IMR-90 (cell line): ENCODE data around the gene MYL11. TPM values are rescaled to one million over a fixed set of nuclear protein-coding genes. Genes with fewer than 3 reads are reported as not detected.
A peak's percentile ranks its signal among the peaks of the same experiment; 100 is the strongest.
"Not testable (repeated sequence)": the region's sequence is repeated elsewhere in the genome, so short reads cannot be mapped to it uniquely, and the experiment has no call there.

ENCODE experiments used
- ATAC-seq: fragments of 200-7000 bp; cut with Tn5 transposase; 2 replicates; pipeline ENCODE4 v1.9.1; 2020; ENCODE audit warnings: low read depth, mild to moderate bottlenecking, moderate library complexity
- BruUV-seq: library from RNA; stranded (reverse); fragments of 400-500 nt; replicated peaks from 2 replicates; lab custom pipeline; 2021; lab: Mats Ljungman, UMichigan
- CTCF ChIA-PET: fragments of 300-600 bp; formaldehyde crosslinking; extraction: SDS; loops from one replicate; lab custom pipeline; 2021; ENCODE audit warnings: antibody characterized with exemption; lab: Yijun Ruan, JAX
- POLR2A ChIA-PET: fragments of 300-600 bp; sonication (Branson Sonifier 250); formaldehyde crosslinking; loops from one replicate; lab custom pipeline; 2022; ENCODE audit warnings: antibody characterized with exemption; ENCODE audit not compliant: unreplicated experiment; lab: Charles Lee
- DNase-seq: peaks from one replicate; pipeline ENCODE4 v3.0.0; 2013
- H2AFZ ChIP-seq: replicated peaks from 2 replicates; pipeline ENCODE3; 2013; ENCODE audit warnings: low read length, mild to moderate bottlenecking; ENCODE audit not compliant: poor library complexity
- H2AK5ac ChIP-seq: 2 replicates; pipeline ENCODE4 v1.6.1; 2013; ENCODE audit warnings: low read depth, low read length, inconsistent platforms
- H2AK9ac ChIP-seq: replicated peaks from 2 replicates; pipeline ENCODE3; 2013; ENCODE audit warnings: mild to moderate bottlenecking, low read depth, low read length, moderate library complexity; ENCODE audit not compliant: poor library complexity
- H2BK120ac ChIP-seq: 2 replicates; pipeline ENCODE4 v1.6.1; 2013; ENCODE audit warnings: low read depth, low read length, inconsistent platforms
- H2BK15ac ChIP-seq: 3 replicates; pipeline ENCODE4 v1.6.1; 2013; ENCODE audit warnings: low read depth, low read length, inconsistent platforms
- H2BK20ac ChIP-seq: 2 replicates; pipeline ENCODE4 v1.6.1; 2013; ENCODE audit warnings: low read depth, mild to moderate bottlenecking, inconsistent platforms, low read length, moderate library complexity
- H2BK5ac ChIP-seq: 2 replicates; pipeline ENCODE4 v1.6.1; 2013; ENCODE audit warnings: mild to moderate bottlenecking, low read depth, low read length, inconsistent platforms; ENCODE audit not compliant: poor library complexity, severe bottlenecking
- H3K14ac ChIP-seq: replicated peaks from 2 replicates; pipeline ENCODE4 v1.6.1; 2013; ENCODE audit warnings: low read depth, low read length, inconsistent platforms
- H3K18ac ChIP-seq: 2 replicates; pipeline ENCODE4 v1.6.1; 2013; ENCODE audit warnings: low read depth, low read length, control low read depth
- H3K23ac ChIP-seq: 2 replicates; pipeline ENCODE4 v1.6.1; 2013; ENCODE audit warnings: low read depth, low read length, inconsistent platforms
- H3K27ac ChIP-seq: 2 replicates; pipeline ENCODE4 v1.5.1; 2013; ENCODE audit warnings: mild to moderate bottlenecking, control low read depth, low read length; ENCODE audit not compliant: insufficient read depth
- H3K27me3 ChIP-seq: 2 replicates; pipeline ENCODE4 v1.6.1; 2013; ENCODE audit warnings: low read length; ENCODE audit not compliant: control insufficient read depth, insufficient read depth
- H3K36me3 ChIP-seq: 2 replicates; pipeline ENCODE4 v1.6.1; 2013; ENCODE audit warnings: low read length, mixed read lengths; ENCODE audit not compliant: control insufficient read depth, insufficient read depth
- H3K4ac ChIP-seq: 2 replicates; pipeline ENCODE4 v1.6.1; 2013; ENCODE audit warnings: low read depth, low read length, inconsistent platforms
- H3K4me1 ChIP-seq: 2 replicates; pipeline ENCODE4 v1.6.1; 2013; ENCODE audit warnings: low read length, mixed read lengths; ENCODE audit not compliant: control insufficient read depth, insufficient read depth
- H3K4me2 ChIP-seq: 2 replicates; pipeline ENCODE4 v1.6.1; 2013; ENCODE audit warnings: low read depth, mild to moderate bottlenecking, control low read depth, low read length, moderate library complexity
- H3K4me3 ChIP-seq: 2 replicates; pipeline ENCODE4 v1.5.1; 2013; ENCODE audit warnings: low read depth, mild to moderate bottlenecking, control low read depth, low read length, moderate library complexity; ENCODE audit not compliant: insufficient read depth
- H3K56ac ChIP-seq: 2 replicates; pipeline ENCODE4 v1.6.1; 2013; ENCODE audit warnings: low read length, inconsistent platforms; ENCODE audit not compliant: insufficient read depth; ENCODE audit errors: extremely low read depth
- H3K79me1 ChIP-seq, 2 experiments: 2 replicates each; pipeline ENCODE4 v1.6.1; 2013; ENCODE audit warnings: low read length in 2 of 2, inconsistent platforms in 1 of 2, low read depth in 1 of 2
- H3K9ac ChIP-seq: 2 replicates; pipeline ENCODE4 v1.6.1; 2013; ENCODE audit warnings: low read depth, low read length, control low read depth
- H3K9me1 ChIP-seq: 2 replicates; pipeline ENCODE4 v1.6.1; 2013; ENCODE audit warnings: low read length, inconsistent platforms; ENCODE audit not compliant: insufficient read depth
- H3K9me3 ChIP-seq: 2 replicates; pipeline ENCODE4 v1.6.1; 2013; ENCODE audit warnings: low read length; ENCODE audit not compliant: control insufficient read depth, insufficient read depth
- H4K20me1 ChIP-seq: 2 replicates; pipeline ENCODE4 v1.6.1; 2013; ENCODE audit warnings: low read length, inconsistent platforms; ENCODE audit not compliant: insufficient read depth
- H4K5ac ChIP-seq: 2 replicates; pipeline ENCODE4 v1.6.1; 2013; ENCODE audit warnings: mild to moderate bottlenecking, low read depth, low read length, control low read depth
- H4K8ac ChIP-seq, 2 experiments: 2 replicates each; pipeline ENCODE4 v1.6.1; 2013; ENCODE audit warnings: low read depth in 2 of 2, low read length in 2 of 2, control low read depth in 1 of 2, inconsistent platforms in 1 of 2
- H4K91ac ChIP-seq: 2 replicates; pipeline ENCODE4 v1.6.1; 2013; ENCODE audit warnings: low read depth, low read length, inconsistent platforms; ENCODE audit not compliant: insufficient read depth
- MAZ ChIP-seq: IDR thresholded peaks from 2 replicates; pipeline ENCODE4 v1.6.1; 2012; ENCODE audit warnings: low read depth, mild to moderate bottlenecking, low read length, improper control_type of control experiment, moderate library complexity, borderline replicate concordance
- POLR2A ChIP-seq: IDR thresholded peaks from 2 replicates; pipeline ENCODE4 v1.6.1; 2012; ENCODE audit warnings: mild to moderate bottlenecking, low read depth, low read length
- WGBS, 2 experiments: methylation state at CpG; one replicate each; pipeline versions ENCODE4 v1.1.5 to v1.1.7; 2013; ENCODE audit warnings: missing lambda C conversion rate in 2 of 2; ENCODE audit not compliant: insufficient read length in 1 of 2; ENCODE audit errors: extremely low coverage in 2 of 2; 5-methylcytosine and 5-hydroxymethylcytosine counted together
- dilution Hi-C: fragments of 300-500 bp; cut with HindIII; formaldehyde crosslinking; loops from one replicate; pipeline ENCODE4 v1.14.3; 2018; ENCODE audit warnings: low sequenced_read_pairs; ENCODE audit not compliant: unreplicated experiment
- in situ Hi-C: fragments of 300-500 bp; cut with MboI; formaldehyde crosslinking; loops from 3 replicates; pipeline ENCODE4 v1.14.3; 2019; ENCODE audit warnings: low sequenced_read_pairs, inconsistent platforms, mixed read lengths
- intact Hi-C: fragments of 100-400 bp; cut with micrococcal nuclease; formaldehyde crosslinking; loops from 2 replicates; pipeline ENCODE4 v1.10.0; 2022
- polyA plus RNA-seq, 3 experiments: library from polyadenylated mRNA; depleted of rRNA; stranded (reverse); fragments of >200 nt; gene quantifications; 2 replicates each; pipeline ENCODE4 v1.2.3, GENCODE V29; 2012; ENCODE audit warnings: low replicate concordance in 1 of 3
- total RNA-seq: library from RNA; depleted of rRNA; stranded (reverse); fragments of >200 nt; gene quantifications from 2 replicates; pipeline ENCODE4 v1.2.3, GENCODE V29; 2012

Gene MYL11
- total and polyA plus RNA-seq, 2 of the 4 experiments (the other 2 are of a cell fraction): 1.1 TPM; not detected in 1

DNA sequence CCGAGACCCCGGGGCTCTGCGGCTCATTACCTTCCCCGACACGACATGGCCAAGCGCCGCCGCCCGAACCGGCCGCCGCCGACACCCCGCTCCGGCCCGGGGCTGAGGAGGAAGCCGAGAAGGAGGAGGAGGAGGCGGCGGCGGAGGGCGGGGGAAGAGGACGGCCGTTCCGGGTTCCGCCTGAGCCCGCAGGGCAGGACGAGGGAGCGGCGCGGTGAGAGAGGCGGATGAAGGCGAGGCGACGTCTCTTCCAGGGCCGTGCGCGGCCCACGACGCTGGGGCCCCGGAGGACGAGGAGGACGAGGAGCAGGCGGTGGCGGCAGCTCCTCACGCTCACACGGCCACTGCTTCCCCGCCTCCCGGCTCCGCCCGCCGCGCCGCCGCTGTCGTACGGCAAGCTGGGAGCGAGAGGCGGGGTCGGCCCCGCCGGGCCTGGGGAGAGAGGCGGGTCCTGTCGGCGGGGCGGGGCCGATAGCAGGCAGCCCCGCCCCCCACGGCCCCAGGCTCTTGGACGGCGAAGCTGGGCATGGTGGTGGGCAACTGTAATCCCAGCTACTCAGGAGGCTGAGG, 39.5 kb upstream of the MYL11 start:
- H3K79me1 ChIP-seq, H2BK15ac ChIP-seq, BruUV-seq, H3K27me3 ChIP-seq, H2AK5ac ChIP-seq, H3K9me1 ChIP-seq, H3K4me1 ChIP-seq, H3K56ac ChIP-seq, in situ Hi-C loops, dilution Hi-C loops, POLR2A ChIA-PET, intact Hi-C loops, H3K9me3 ChIP-seq, H4K20me1 ChIP-seq, H2BK20ac ChIP-seq, H3K36me3 ChIP-seq: not testable (repeated sequence)
- Histone ChIP-seq H3K18ac (peak overlapping the region; percentile 21; the same call in 1 of the 2 replicates), H4K8ac (peak overlapping the region; percentile 74 to 82; a peak in 2 of 4 replicates), H3K27ac (peak overlapping the region; percentile 82), H3K14ac (peak overlapping the region; percentile 94), H2BK5ac (peak overlapping the region; percentile 92), H4K91ac (peak overlapping the region; percentile 95), H3K23ac (peak overlapping the region; percentile 96), H3K9ac (peak overlapping the region; percentile 77), H2AFZ (peak overlapping the region; percentile 96), H4K5ac (peak overlapping the region; percentile 32), H2AK9ac (peak overlapping the region; percentile 85), H3K4ac (peak overlapping the region; percentile 87), H2BK120ac (peak overlapping the region; percentile 72; the same call in 1 of the 2 replicates), H3K4me3 (peak overlapping the region; percentile 70), H3K4me2 (peak overlapping the region; percentile 87)
- DNase-seq (peak; percentile 62), ATAC-seq (peak; percentile 94)
- WGBS, 2 experiments: 0% methylated on average over 43 of the region's 70 CpGs; no CpG with 5 or more reads in 1 of the 2 experiments
- TF ChIP-seq MAZ (peak; percentile 54; the same call in 1 of the 2 replicates), POLR2A (peak; percentile 42; the same call in 1 of the 2 replicates)
- CTCF ChIA-PET: interaction anchor here (1.0 kb wide), 1 partner anchor 75 kb away, joined by 3 read pairs; no protein-coding TSS in a partner anchor
